Type B pancreatic cell (in vitro differentiated cells): ENCODE results near the gene AK4. TPM values are rescaled to one million over a fixed set of nuclear protein-coding genes. Genes with fewer than 3 reads are reported as not detected.

Source experiments
- DNase-seq: peaks from one replicate; pipeline ENCODE4 v3.0.0; 2021; ENCODE audit warnings: mixed read lengths; ENCODE audit not compliant: unreplicated experiment; ENCODE audit errors: extremely low spot score
- H3K27ac Mint-ChIP-seq: 2 replicates; pipeline ENCODE4 v1.8.0; 2021; ENCODE audit warnings: mild to moderate bottlenecking, mixed read lengths
- H3K27me3 Mint-ChIP-seq: 2 replicates; pipeline ENCODE4 v1.8.0; 2021; ENCODE audit warnings: mixed read lengths
- H3K36me3 Mint-ChIP-seq: 2 replicates; pipeline ENCODE4 v1.8.0; 2021; ENCODE audit warnings: mixed read lengths
- H3K4me1 Mint-ChIP-seq: one replicate; pipeline ENCODE4 v1.8.0; 2021; ENCODE audit warnings: mixed read lengths; ENCODE audit not compliant: unreplicated experiment
- H3K4me3 Mint-ChIP-seq: 2 replicates; pipeline ENCODE4 v1.8.0; 2021; ENCODE audit warnings: mild to moderate bottlenecking, mixed read lengths
- H3K9me3 Mint-ChIP-seq: 2 replicates; pipeline ENCODE4 v1.8.0; 2021; ENCODE audit warnings: mixed read lengths
- CTCF ChIP-seq: fragments of 200-600 bp; sonication (generic); conservative IDR thresholded peaks from 2 replicates; pipeline ENCODE4 v1.5.0; 2021; ENCODE audit warnings: antibody characterized with exemption, mild to moderate bottlenecking
- total RNA-seq: library from RNA; stranded (reverse); gene quantifications from 2 replicates; pipeline ENCODE4 v1.2.1, GENCODE V29; 2021; ENCODE audit warnings: low replicate concordance

Gene AK4
- total RNA-seq, 1 donor from 2014 or later: 35.2 TPM

DNA sequence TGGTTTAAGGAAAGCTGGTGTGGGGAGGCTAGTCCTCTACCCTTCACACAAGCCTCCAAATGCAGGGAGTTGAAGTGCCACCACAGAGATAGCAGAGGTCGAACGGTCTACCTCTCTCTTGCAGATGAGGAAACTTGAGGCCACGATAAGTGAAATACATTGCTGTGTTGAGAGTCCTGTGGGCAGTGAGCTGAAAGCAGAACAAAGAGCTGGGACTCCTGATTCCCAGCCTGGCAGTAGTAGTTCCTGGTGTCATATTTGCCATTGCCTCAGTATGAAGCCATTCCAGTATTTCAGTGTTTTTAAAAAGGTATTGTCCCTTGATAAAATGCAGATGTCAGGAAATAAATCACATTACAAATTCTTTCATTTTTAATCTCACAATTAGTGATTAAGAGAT lies 28.6 kb downstream of the AK4 start:
- TF ChIP-seq CTCF: no peak
- H3K4me3 Mint-ChIP-seq: no peak overlapping the region
- no peaks in the 10 kb centered on the region for H3K27me3 Mint-ChIP-seq
- DNase-seq: no peak
- H3K36me3 Mint-ChIP-seq: no peaks in the 10 kb centered on the region
- peaks cover 28% of the 10 kb centered on the region for H3K4me1 Mint-ChIP-seq
- no peak overlapping the region for H3K27ac Mint-ChIP-seq
- no peaks in the 10 kb centered on the region for H3K9me3 Mint-ChIP-seq

DNA sequence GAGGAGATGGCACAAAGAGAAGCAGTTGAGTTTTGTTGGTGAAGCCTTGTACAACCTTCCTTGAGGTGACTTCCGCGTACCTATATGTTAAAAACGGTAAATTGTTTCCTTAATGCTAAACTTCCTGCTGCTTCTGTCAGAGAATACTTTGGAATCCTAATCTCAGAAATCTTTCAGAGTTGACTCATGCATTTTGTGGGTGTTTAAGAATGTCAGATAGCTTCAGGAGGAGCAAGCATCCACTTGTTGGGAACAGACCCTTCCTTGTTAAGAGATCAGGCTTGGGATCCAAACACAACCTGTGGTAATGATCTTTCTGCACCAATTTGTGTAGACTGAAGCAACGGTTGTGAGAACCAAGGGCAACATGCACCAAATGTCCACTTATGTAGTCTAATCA lies 29.5 kb downstream of the AK4 start:
- Mint-ChIP-seq H3K27ac (no peak overlapping the region), H3K9me3 (no peaks in the 10 kb centered on the region), H3K36me3 (no peaks in the 10 kb centered on the region), H3K27me3 (no peaks in the 10 kb centered on the region), H3K4me1 (peaks cover 33% of the 10 kb centered on the region), H3K4me3 (no peak overlapping the region)
- no peak for DNase-seq
- no peak for TF ChIP-seq CTCF

DNA sequence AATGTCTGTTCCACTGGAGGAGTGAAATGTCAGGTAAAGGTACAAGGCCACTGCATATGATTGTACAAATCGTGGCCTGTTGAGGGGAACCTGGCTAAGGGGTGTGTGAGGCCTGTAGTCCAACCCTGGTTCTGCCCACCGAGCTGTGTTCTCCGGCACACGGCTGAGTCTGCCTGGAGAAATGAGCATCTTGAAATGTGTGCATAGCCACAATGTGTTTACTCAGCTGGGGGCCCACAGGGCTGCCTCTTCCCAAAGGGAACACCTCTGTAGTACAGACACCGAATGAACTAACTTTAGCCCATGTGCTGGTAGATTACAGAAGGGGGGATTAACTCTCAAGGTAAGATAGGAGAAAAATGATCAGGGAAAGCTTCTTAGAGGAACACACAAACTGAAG lies 30.2 kb downstream of the AK4 start:
- Mint-ChIP-seq H3K27me3 (no peaks in the 10 kb centered on the region), H3K36me3 (no peaks in the 10 kb centered on the region), H3K9me3 (no peaks in the 10 kb centered on the region), H3K4me3 (no peak overlapping the region), H3K27ac (no peak overlapping the region), H3K4me1 (peaks cover 35% of the 10 kb centered on the region)
- no peak for TF ChIP-seq CTCF
- DNase-seq: no peak

DNA sequence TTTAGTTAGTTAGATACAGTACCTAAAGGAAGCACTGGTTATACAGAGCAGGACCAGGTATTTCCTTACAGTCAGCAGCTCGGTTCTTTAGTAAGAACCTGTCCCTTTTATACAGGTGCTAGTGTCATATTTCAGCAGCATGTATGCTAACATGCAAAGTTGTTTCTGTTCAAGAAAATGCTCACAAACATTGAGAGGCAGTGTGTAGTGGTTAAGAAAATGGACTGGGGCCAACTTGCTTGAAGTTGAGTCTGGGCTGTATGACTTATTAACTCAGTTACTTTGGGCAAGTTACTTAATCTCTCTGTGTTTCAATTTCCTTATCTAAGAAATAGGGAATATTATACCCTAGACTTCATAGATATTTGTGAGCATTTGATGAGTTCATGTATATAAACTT lies 31.1 kb downstream of the AK4 start:
- peaks cover 35% of the 10 kb centered on the region for H3K4me1 Mint-ChIP-seq
- H3K27me3 Mint-ChIP-seq: no peaks in the 10 kb centered on the region
- no peak overlapping the region for H3K4me3 Mint-ChIP-seq
- no peaks in the 10 kb centered on the region for H3K36me3 Mint-ChIP-seq
- no peak overlapping the region for H3K27ac Mint-ChIP-seq
- no peak for TF ChIP-seq CTCF
- H3K9me3 Mint-ChIP-seq: no peaks in the 10 kb centered on the region
- DNase-seq: no peak

GRCh38 chr1:65180977-65181376 lies 33.0 kb downstream of the AK4 start:
- H3K9me3 Mint-ChIP-seq: no peaks in the 10 kb centered on the region
- no peaks in the 10 kb centered on the region for H3K36me3 Mint-ChIP-seq
- peaks cover 24% of the 10 kb centered on the region for H3K4me1 Mint-ChIP-seq
- H3K27ac Mint-ChIP-seq: peak overlapping the region; percentile 35
- no peak overlapping the region for H3K4me3 Mint-ChIP-seq
- no peaks in the 10 kb centered on the region for H3K27me3 Mint-ChIP-seq
- no peak for DNase-seq
- TF ChIP-seq CTCF: no peak

DNA sequence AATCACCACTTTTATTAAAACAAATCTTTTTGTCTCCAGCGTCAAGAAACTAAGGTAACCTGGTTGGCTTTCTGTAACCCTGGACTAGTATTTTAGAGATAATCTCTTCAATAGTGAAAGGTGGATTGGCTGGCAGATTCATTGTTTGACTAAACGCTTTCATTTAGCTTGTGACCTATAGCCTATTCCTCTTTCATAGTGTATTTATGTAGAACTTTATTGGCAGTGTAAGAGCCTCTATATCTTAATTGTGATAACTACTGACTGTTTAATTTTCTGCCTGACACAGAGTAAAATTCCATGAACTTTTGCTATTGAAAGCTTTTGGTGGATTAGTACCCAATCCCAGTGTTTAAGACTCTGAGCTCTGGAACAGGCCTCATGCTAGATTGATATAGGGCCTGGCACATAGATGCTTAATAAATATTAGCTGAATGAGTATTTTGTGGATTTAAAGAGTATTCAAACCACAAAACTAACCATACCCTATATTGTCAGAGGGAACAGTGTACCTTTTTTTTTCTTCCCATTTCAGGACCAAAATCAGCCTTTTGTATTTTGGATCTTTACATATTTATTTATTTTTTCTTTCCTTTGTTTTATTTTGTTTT lies 34.8 kb downstream of the AK4 start:
- Mint-ChIP-seq H3K9me3 (no peaks in the 10 kb centered on the region), H3K4me1 (peaks cover 22% of the 10 kb centered on the region), H3K4me3 (no peak overlapping the region), H3K27ac (no peak overlapping the region), H3K36me3 (no peaks in the 10 kb centered on the region), H3K27me3 (no peaks in the 10 kb centered on the region)
- no peak for TF ChIP-seq CTCF
- DNase-seq: no peak
